HG03565 (cell line): Measurements from ENCODE around the gene ADK.
"Not testable (repeated sequence)": the region's sequence is repeated elsewhere in the genome, so short reads cannot be mapped to it uniquely, and the experiment has no call there.

Experiments
- ATAC-seq: cut with Tn5 transposase; IDR thresholded peaks from one replicate; pipeline ENCODE4 v1.9.1; 2021; ENCODE audit warnings: mild to moderate bottlenecking, moderate library complexity; ENCODE audit not compliant: unreplicated experiment

Gene ADK

DNA sequence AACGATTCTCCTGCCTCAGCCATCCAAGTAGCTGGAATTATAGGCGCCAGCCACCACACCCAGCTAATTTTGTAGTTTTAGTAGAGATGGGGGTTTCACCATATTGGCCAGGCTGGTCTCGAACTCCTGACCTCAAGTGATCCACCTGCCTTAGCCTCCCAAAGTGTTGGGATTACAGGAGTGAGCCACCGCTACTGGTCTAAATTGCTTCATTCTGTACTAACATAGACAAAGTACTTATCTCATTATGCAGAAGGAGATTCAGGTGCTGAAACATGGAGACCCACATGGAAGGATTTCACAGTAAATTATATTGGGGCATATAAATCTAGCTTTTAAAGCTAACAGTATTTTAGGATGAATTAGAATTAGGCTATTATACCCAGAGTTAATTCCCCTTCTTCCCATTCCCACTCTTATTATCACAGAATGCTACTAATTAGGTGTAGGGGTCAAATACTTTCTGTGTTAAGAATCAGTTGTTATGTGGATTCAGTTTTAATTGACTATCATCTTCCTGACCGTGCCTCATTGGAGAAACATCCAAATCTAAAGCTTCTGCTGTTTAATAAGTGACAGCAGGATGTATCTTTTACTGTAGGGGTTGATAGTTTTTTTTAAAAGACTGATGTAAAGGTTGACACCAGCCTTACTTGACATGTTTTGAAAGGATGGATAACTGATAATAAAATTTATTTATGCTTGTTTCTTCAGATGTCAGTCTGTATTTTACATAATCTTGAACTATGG, 27.2 kb downstream of the ADK start:
- ATAC-seq = no peak

DNA sequence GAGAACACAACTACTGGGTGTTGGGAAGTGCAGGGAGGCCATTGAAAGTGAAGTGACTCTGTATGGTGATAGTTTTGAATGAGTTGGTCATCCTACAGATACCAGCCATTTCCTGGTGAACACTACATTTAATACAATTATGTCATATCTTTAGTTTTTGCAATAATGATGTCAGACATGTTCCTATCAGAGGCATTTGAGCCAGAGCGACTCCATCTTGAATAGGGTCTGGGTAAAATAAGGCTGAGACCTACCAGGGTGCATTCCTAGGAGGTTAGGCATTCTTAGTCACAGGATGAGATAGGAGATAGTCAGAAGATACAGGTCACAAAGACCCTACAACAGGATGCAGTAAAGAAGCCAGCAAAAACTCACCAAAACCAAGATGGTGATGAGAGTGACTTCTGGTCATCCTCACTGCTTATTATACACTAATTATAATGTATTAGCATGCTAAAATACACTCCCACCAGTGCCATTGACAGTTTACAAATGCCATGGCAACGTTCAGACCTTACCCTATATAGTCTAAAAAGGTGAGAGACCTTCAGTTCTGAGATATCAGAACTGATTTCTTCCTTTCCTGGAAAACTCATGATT, 28.2 kb downstream of the ADK start:
- ATAC-seq = no peak

DNA sequence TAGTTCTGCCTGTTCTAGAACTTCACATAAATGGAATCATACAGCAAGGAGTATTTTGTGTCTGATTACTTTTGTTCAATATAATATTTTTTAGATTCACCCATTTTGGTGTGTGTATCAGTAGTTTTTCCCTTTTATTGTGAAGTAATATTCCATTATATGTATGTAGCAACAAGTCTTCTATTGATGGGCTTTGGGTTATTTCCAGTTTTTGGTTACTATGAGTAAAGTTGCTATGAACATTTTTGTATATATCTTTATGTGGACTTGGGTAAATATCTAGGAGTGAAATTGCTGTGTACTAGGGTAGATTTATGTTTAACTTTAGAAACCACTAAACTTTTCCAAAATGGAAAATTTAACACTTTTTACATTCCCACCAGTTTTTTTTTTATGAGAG, 35.7 kb downstream of the ADK start:
- no peak for ATAC-seq

DNA sequence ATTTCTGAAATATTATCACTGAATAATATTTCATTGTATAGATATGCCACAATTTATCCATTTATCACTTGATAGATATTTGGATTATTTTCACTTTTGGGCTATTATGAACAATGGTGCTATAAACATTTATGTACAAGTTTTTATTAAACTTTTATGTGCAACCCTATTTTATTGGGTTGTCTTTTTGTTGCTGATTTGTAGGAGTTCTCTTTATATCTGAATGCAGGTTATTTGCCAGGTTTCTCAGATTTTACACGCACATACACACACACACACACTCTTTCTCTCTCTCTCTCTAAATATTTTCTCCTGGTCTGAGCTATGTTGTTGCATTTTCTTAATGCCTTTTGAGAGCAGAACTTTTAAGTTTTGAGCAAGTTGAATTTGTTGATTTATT, 36.2 kb downstream of the ADK start:
- no peak for ATAC-seq

DNA sequence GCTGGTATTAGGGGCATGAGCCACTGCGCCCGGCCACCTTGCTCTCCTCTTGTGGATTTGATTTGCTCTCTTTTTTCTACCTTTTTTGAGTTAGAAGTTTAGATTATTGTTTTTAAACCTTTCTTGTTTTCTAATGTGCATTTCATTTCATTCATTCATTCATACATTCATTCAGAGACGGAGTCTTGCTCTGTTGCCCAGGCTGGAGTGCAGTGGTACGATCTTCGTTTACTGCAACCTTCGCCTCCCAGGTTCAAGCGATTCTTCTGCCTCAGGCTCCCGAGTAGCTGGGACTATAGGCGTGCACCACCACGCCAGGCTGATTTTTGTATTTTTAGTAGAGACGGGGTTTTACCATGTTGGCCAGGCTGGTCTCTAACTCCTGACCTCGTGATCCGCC, 37.6 kb downstream of the ADK start:
- ATAC-seq = not testable (repeated sequence)

DNA sequence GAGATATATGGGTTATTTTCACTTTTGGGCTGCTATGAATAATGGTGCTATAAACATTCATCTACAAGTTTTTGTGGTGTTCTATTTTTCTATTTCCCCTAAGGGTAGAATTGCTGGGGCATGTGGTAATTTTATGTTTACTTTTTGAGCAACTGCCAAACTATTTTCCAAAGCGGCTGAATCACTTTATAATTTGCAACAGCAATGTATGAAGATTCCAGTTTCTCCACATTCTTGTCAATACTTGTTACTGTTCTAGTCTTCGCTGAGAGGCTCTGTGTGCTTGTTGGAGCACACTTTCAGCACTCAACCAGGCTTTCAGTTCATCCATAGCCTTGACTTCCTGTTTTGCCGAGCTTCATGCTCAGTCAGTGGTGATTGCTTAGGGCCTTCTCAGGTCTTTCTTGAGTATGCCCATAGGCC, 39.0 kb downstream of the ADK start:
- peak; percentile 70 for ATAC-seq

DNA sequence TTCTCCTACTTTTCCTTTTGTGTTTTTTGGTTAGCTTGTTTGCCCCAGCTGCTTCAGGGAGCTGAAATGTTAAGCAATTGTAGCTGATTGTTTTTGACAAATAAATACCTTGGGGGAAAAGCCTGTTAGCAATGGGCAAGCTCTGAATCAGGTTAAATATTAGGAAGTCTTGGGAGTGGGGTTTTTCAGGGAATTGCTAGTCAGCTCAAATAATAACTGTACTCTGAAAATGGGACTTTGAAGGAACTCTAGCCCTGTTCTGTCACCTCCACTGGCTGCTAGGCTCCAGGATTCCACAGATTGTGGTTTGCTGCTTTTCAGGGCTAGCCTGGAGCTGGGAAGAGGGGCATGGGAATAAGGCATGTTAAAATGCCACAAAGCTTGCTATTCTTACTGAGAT, 39.5 kb downstream of the ADK start:
- ATAC-seq = no peak

DNA sequence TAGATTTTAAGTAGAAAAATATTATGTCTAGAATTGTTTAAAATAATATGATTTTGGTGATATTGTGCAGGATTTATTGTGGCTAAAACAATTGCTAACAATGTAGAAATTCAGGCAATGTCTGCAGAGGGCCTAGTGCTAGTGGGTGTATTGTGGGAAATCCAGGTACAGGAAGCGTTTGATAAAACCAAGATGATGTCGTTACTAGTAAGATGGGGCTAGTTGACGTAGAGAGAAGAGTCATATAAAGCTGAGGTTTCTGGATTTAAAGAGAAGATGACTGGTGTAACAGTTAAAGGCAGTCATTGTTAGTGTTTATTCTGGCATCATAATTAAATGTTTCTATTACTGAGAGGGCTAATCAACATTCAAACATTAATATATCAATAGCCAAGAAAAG, 43.5 kb downstream of the ADK start:
- ATAC-seq = no peak

DNA sequence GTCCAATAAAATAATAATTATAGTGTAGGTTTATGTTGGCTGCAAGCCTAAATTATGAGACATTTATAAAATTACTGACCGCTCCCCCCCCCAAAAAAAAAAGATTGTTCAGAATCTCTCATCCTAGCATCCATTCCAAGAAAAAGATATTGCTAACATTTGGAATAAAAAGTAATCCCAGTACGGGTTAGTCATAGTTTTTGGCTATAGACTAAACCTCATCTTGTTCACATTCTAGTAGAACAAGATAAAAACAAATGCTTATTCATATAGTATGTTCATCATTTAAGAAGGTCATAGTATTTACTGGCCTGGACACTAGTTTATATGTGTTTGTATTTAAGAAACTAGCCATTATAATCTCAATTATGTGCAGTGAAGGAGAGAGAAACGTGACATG, 44.0 kb downstream of the ADK start:
- no peak for ATAC-seq

DNA sequence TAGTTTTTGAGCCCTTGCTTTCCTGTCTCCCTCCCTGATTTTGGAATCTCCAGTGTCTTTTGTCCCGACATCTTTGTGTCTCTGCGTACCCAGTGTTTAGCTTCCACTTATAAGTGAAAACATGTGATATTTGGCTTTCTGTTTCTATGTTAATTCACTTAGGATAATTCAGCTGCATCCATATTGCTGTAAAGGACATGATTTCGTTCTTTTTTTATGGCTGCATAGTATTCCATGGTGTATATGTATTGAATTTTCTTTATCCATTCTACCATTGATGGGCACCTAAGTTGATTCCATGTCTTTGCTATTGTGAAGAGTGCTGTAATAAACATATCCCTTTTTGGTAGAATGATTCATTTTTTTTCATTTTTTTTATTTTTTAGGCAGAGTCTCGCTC, 48.3 kb downstream of the ADK start:
- ATAC-seq = no peak

DNA sequence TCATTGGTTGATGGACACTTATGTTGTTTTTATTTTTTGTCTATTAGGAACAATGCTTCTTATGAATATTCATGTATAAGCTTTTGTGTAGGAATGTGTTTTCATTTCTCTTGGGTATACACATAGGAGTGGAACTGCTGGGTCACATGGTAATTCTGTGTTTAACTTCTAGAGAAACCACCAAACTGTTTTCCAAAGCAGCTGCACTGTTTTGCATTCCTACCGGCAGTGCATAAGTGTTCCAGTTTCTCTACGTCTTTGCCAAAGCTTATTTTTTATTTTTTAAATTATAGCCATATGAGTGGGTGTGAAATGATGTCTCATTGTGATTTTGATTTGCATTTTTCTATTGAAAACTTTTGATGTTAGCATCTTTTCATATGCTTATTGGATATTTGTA, 51.3 kb downstream of the ADK start:
- ATAC-seq = no peak

DNA sequence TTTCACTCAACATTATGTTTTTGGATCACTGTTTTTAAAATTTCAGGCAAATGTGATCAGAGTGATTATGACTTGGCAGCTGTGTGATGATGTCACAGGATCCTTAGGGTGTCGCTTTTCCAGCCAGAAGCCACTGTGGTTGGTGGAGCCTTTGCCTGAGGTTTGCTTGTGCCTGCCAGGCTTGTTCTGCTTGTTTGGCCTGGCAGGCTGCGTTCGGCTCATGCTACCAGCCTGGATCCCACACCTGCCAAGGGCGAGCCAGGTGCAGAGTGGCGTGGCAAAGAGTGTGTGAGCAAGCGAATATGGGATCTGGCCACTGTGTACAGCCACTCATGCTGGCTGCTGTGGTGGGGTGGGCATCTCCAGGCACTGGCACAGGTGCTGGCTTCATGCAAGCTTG, 55.7 kb downstream of the ADK start:
- ATAC-seq = no peak

DNA sequence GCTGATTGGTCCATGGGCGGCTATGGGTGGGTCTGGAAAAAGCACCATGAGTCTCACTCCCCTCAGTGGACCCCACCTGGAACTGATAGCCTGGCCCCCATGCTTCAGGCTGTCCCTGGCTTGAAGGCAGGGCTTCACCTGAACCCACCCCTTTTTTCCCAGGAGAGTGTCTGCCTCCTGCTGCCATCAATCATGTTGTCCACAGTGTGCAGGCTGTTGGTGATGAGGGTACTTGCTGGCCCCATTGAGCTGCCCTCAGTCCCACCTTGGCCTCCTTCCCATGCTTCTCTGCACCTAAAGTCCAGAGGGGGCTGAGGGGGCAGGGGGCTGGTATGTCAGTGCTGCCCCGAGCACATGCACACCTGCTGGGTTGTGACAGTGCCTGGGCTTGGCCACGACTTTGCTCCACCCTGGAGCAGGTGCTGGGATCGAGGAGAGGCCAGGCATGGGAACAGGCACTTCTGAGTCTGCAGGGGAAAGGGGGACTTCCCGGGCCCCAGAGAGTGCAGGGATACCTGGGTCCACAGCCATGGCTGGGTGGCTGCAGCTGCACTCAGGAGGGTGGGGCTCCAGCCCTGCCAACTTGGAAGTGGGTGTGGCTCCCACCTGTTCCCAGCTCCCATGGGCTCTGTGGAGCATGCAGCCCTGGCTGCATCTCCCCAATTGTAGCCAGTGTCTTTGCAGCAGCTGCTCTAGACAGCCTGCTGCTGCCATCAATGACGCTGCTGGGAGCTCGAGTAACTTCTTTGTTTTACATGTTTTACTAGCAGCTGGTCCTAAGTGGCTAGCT, 56.9 kb downstream of the ADK start:
- no peak for ATAC-seq

DNA sequence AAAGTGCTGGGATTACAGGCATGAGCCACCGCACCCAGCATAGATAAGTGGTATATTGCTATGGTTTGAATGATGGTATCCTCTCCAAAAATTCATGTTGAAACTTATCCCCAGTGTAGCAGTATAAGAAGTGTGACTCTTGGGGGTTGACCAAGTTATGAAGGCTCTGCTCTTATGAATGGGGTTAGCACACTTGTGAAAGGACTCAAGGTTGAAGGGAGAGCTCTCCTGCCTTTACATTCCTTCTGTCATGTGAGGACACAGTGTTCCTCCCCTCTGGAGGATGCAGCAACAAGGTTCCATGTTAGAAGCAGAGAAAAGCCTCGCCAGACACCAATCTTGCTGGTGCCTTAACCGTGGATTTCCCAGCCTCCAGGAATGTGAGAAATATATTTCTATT, 58.0 kb downstream of the ADK start:
- no peak for ATAC-seq

DNA sequence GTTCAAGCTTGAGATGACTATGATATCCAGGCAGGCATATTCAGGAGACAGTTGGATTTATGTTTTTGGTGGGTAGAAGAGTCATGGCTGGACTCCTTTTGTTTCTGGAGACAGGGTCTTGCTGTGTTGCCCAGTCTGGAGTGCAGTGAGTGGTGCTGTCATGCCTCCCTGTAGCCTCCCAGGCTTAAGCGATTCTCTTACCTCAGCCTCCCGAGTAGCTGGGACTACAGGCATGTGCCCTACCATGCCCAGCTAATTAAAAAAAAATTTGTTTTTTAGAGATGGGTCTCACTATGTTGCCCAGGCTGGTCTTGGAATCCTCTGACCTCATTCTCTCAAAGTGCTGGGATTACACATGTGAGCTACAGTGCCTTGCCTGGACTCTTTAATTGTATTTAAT, 62.0 kb downstream of the ADK start:
- ATAC-seq = no peak

DNA sequence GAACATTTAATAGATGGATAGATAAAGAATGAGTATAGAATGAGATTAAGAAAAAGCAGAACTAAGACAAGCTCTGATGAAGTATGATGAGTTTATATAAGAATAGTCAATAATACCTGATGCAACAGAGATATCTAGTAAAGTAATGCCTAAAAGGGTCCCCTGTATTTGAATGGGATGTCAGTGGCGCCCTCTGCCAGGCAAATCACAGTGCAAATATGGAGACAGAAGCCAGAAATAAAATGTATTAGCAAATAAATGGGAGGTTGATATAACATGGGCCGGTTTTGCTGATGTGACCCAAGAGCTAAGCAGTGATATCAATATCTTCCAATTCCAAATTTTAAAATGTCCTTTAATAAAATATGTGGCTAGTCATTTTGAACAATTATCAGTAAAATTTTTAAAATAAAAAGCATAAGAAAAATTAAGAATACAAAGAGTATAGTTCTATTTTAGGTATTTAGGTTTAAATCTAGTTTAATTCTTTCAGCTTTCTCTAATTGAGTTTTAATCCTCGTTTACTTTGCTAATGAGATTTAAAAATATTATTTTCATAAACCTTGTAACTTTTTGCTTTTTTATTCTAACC, 62.6 kb downstream of the ADK start:
- no peak for ATAC-seq

DNA sequence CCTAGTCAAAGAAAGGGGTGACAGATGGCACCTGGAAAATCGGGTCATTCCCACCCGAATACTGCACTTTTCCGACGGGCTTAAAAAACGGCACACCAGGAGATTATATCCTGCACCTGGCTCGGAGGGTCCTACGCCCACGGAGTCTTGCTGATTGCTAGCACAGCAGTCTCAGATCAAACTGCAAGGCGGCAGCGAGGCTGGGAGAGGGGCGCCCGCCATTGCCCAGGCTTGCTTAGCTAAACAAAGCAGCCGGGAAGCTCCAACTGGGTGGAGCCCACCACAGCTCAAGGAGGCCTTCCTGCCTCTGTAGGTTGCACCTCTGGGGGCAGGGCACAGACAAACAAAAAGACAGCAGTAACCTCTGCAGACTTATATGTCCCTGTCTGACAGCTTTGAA, 66.1 kb downstream of the ADK start:
- not testable (repeated sequence) for ATAC-seq

DNA sequence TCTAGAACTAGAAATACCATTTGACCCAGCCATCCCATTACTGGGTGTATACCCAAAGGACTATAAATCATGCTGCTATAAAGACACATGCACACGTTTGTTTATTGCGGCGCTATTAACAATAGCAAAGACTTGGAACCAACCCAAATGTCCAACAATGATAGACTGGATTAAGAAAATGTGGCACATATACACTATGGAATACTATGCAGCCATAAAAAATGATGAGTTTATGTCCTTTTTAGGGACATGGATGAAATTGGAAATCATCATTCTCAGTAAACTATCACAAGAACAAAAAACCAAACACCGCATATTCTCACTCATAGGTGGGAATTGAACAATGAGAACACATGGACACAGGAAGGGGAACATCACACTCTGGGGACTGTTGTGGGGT, 71.4 kb downstream of the ADK start:
- ATAC-seq = not testable (repeated sequence)

DNA sequence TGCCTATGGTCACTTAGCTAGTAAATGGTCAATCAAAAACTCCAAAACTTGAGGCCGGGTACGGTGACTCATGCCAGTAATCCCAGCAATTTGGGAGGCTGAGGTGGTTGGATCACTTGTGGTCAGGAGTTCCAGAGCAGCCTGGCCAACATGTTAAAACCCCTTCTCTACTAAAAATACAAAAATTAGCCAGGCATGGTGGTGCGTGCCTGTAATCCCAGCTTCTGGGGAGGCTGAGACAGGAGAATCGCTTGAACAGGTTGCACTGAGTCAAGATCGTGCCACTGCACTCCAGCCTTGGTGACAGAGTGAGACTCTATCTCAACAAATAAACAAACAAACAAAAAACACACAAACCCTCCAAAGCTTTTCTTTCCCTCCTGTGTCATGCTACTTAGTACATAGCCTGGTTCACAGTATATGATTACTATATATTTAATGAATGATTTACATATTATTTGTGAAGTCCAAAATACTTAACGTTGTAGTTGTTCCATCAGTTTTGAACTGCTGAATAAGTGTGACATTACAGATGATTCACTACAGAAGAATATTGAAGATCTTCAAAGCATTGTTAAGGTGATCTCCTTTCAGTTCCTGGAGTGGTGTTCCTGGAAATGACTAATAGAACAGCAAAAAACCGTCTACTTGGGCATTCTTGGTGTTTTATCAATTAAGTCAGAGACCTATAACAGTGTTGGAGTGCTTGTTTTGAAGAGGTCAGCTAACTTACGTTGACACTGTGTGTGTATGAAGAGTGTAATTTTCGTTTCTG, 72.9 kb downstream of the ADK start:
- no peak for ATAC-seq

DNA sequence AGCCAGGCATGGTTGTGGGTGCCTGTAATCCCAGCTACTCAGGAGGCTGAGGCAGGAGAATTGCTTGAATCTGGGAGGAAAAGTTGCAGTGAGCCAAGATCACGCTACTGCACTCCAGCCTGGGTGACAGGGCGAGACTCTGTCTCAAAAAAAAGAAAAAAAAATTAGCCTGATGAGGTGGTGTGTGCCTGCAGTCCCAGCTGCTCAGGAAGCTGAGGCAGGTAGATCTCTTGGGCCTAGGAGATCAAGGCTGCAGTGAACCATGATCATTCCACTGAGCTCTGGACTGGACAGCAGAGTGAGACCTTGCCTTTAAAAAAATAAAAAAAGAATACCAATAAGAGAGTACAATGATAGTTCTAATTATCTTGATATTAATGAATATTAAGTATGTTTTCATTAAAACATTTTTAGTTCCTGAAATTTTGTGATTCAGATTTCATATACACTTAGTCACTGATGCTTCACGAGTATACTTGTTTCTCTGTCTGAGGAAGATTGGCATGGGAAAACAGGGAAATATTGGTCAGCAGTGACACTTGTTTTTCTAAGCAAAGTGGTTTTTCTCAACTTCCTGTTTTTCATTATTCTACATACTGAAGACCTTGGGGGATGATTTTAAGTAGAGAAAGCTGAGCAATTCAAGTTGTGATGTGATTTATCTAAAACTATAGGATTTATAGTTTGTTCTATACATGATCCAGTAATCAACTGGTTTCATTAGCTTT, 76.8 kb downstream of the ADK start:
- ATAC-seq = no peak
